HL-60 (cell line): ENCODE measurements around the gene JARID2.
A peak's percentile ranks its signal among the peaks of the same experiment; 100 is the strongest.

Experiments used
- DNase-seq, 2 experiments: peaks; one replicate each; pipeline ENCODE4 v3.0.0-alpha.2; 2010 to 2020; ENCODE audit warnings: low read depth in 1 of 2, low spot score in 1 of 2
- H3K27ac ChIP-seq: fragments of 250-450 bp; sonication (Bioruptor Pico); replicated peaks from 2 replicates; pipeline ENCODE4 v1.5.1; 2020; ENCODE audit warnings: mild to moderate bottlenecking, moderate library complexity
- H3K27me3 ChIP-seq: fragments of 250-450 bp; sonication (Bioruptor Pico); 2 replicates; pipeline ENCODE4 v1.5.1; 2021; ENCODE audit warnings: mild to moderate bottlenecking, moderate library complexity; ENCODE audit not compliant: insufficient read depth, poor library complexity, severe bottlenecking
- H3K4me3 ChIP-seq: replicated peaks from 2 replicates; pipeline ENCODE4 v1.5.1; 2011; ENCODE audit warnings: mild to moderate bottlenecking, control low read depth, low read length; ENCODE audit not compliant: insufficient read depth
- CTCF ChIP-seq: IDR thresholded peaks from one replicate; pipeline ENCODE4 v1.5.1; 2011; ENCODE audit warnings: low read length, control low read depth, inconsistent platforms; ENCODE audit not compliant: insufficient read depth
- GABPA ChIP-seq: IDR thresholded peaks from 2 replicates; pipeline ENCODE4 v1.6.1; 2012; ENCODE audit warnings: low read depth
- POLR2AphosphoS5 ChIP-seq: IDR thresholded peaks from 2 replicates; pipeline ENCODE4 v1.6.1; 2012; ENCODE audit warnings: low read depth
- REST ChIP-seq: IDR thresholded peaks from 2 replicates; pipeline ENCODE4 v1.6.1; 2012; ENCODE audit warnings: low read depth; ENCODE audit not compliant: insufficient replicate concordance
- SPI1 ChIP-seq: IDR thresholded peaks from 2 replicates; pipeline ENCODE4 v1.6.1; 2012; ENCODE audit warnings: low read depth, mild to moderate bottlenecking, borderline replicate concordance

JARID2 gene

GRCh38 chr6:15562977-15563376, 317.1 kb downstream of the JARID2 start:
- Histone ChIP-seq H3K4me3 (no peak overlapping the region), H3K27me3 (no peaks in the 10 kb centered on the region), H3K27ac (no peak overlapping the region)
- TF ChIP-seq GABPA (no peak), SPI1 (no peak), REST (no peak), CTCF (no peak), POLR2AphosphoS5 (no peak)
- DNase-seq, result no peak

DNA sequence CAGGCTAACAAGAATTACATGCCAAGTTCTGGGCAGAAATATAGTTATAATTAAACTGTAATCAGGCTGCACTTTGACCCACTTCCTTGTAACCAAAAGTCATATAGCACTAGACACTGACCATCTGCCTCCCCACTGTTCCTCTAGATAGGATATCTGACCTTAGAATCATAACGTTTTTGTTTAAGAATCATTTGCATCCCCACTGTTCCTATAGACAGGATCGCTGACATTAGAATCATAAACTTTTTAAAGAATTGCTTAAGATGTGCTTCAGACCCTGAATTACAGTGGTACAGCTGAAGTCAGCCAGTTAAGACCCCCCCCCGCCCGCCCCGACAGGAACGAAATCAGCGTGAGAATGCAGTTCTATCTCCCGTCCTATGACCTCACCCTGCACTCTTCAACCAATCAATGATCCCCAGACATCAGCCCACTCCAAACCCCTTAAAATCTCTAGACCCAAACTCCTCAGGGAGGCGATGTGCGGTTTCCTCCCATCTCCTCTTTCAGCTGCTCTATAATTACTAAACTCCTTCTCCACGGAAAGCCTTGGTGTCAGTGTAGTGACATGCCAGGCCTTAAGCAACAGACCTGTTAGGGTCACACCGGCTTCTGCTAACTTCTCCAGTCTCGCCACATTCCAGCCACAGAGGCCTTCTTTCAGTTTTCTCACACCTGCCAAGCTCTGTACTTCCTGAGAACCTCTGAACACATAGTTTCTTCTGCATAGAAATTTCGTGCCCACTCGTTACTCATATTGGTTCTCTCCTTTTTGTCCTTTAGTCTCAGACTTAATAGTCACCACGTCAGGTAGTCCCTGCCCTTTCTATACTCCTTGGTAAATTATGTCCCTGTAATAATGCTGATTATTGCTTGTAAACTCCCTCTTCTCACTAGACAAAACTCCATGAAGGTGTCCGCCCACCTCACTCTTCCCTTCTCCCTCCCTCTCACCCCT, 323.4 kb downstream of the JARID2 start:
- Histone ChIP-seq H3K4me3 (no peak overlapping the region), H3K27ac (no peak overlapping the region), H3K27me3 (no peaks in the 10 kb centered on the region)
- TF ChIP-seq POLR2AphosphoS5 (0 out of 2 replicates have a peak, but pooled peaks have one; percentile 17), GABPA (no peak)
- peak in 1 of 2 experiments; percentile 38 for DNase-seq

DNA sequence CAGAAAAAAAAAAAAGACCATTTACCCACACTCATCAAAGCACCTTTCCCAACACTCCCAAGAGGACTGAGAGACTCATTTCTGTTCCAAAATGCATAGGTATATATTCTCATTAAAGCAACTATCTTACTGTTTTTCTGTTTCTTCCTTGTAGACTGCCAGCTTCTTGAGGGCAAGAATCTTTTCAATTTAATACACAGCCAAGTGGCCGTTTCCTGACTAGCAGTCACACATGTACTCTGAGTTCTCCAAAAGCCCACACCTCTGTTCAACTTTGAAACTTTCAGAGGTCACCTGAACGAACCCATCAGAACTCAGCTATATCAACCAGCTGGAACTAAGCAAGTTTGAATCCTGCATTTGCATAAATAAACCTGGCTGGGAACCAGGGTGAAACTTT, 324.3 kb downstream of the JARID2 start:
- no peak for DNase-seq
- Histone ChIP-seq H3K27me3 (no peaks in the 10 kb centered on the region), H3K27ac (no peak overlapping the region), H3K4me3 (no peak overlapping the region)
- TF ChIP-seq REST (no peak), POLR2AphosphoS5 (no peak), GABPA (no peak)
